NK-92 treated with Interleukin-12 subunit alpha and Interleukin-12 subunit beta, amount 100 ng/mL, for 24 hours (cell line): Measurements from ENCODE around the gene ATR.
"Not testable (repeated sequence)": the region's sequence is repeated elsewhere in the genome, so short reads cannot be mapped to it uniquely, and the experiment has no call there.

Experiments used
- DNase-seq: peaks from one replicate; lab custom pipeline; 2025; lab: John Stamatoyannopoulos, UW

Gene ATR

GRCh38 chr3:142595141-142595540 lies 16.6 kb upstream of the ATR start:
- no peak for DNase-seq

GRCh38 chr3:142592268-142592667 lies 13.7 kb upstream of the ATR start:
- DNase-seq: not testable (repeated sequence)

- no peak for DNase-seq
These were observed 10.2 kb upstream of the ATR start for GRCh38 chr3:142588703-142589102.

GRCh38 chr3:142586803-142587406 lies 8.4 kb upstream of the ATR start:
- no peak for DNase-seq

- not testable (repeated sequence) for DNase-seq
These were observed 2.5 kb upstream of the ATR start for GRCh38 chr3:142581070-142581469.

GRCh38 chr3:142580061-142580423 lies 1.5 kb upstream of the ATR start:
- DNase-seq: no peak

GRCh38 chr3:142577696-142578328 lies 721 bp downstream of the ATR start:
- no peak for DNase-seq

GRCh38 chr3:142576792-142577191 lies 1.7 kb downstream of the ATR start:
- no peak for DNase-seq

GRCh38 chr3:142574665-142575064 lies 3.9 kb downstream of the ATR start:
- no peak for DNase-seq

- DNase-seq: not testable (repeated sequence)
These were observed 4.3 kb downstream of the ATR start for GRCh38 chr3:142574223-142574622.

GRCh38 chr3:142569422-142569821 lies 9.1 kb downstream of the ATR start:
- DNase-seq: not testable (repeated sequence)

GRCh38 chr3:142568393-142569017 lies 10.0 kb downstream of the ATR start:
- DNase-seq: no peak

GRCh38 chr3:142566096-142566495 lies 12.4 kb downstream of the ATR start:
- no peak for DNase-seq

- DNase-seq: no peak
These were observed 15.0 kb downstream of the ATR start for GRCh38 chr3:142563496-142563997.

GRCh38 chr3:142560118-142560517 lies 18.4 kb downstream of the ATR start:
- DNase-seq: no peak

GRCh38 chr3:142553741-142554140 lies 24.8 kb downstream of the ATR start:
- DNase-seq: no peak

- not testable (repeated sequence) for DNase-seq
These were observed 26.0 kb downstream of the ATR start for GRCh38 chr3:142552579-142552978.

GRCh38 chr3:142549986-142550385 lies 28.5 kb downstream of the ATR start:
- no peak for DNase-seq

GRCh38 chr3:142543307-142543706 lies 35.2 kb downstream of the ATR start:
- no peak for DNase-seq

GRCh38 chr3:142542054-142542453 lies 36.5 kb downstream of the ATR start:
- DNase-seq: no peak

- no peak for DNase-seq
These were observed 42.0 kb downstream of the ATR start for GRCh38 chr3:142536519-142536918.

GRCh38 chr3:142534543-142534942 lies 44.0 kb downstream of the ATR start:
- DNase-seq: no peak

GRCh38 chr3:142530296-142530695 lies 48.2 kb downstream of the ATR start:
- DNase-seq: no peak
